Peyer's patch (tissue), 4 donors: ENCODE data around the gene POU2F3.

ENCODE experiments used
- POLR2A ChIP-seq, 2 donors: fragments of 450-650 bp; IDR thresholded peaks; one replicate each; pipeline ENCODE4 v1.5.1; 2017; ENCODE audit warnings: antibody characterized with exemption in 2 of 2, mild to moderate bottlenecking in 2 of 2, moderate library complexity in 2 of 2
- TF ChIP-seq, protein P1 (sequence below), 6 experiments: fragments of 450-650 bp in 4 of 6; fragments of 200-600 bp in 2 of 6; sonication (generic) in 1 of 6; IDR thresholded peaks; one replicate each; pipeline ENCODE4 v1.5.1; 2017 to 2019; ENCODE audit warnings: antibody characterized with exemption in 6 of 6, mild to moderate bottlenecking in 3 of 6, moderate library complexity in 1 of 6

DNA sequence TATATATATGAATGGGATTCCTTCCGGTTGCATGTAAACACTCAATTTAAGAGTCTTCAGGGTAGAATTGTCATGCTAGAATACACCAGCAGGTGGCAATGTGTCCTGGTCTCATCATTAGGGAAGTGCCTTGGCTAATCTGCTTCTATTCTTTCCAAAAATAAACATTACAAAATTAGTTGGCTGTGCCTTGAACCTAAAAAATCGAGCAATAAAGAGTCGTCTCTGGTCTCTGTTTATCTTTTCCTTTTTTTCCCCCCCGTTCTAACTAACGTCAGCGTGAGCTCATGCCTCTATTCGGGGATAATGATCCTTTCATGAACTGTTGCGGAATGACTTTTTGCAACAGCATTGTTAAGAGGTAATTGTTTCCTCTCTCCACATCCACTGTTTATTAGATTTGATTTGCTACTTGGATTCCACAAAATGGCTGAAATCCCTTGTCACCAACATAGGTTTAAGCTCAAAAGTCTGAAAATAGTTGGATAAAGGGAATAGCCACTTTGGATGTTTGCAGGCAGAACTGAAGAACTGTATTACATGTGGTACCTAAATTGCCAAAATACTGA, 95.0 kb downstream of the POU2F3 start:
- TF ChIP-seq, protein P1, sequence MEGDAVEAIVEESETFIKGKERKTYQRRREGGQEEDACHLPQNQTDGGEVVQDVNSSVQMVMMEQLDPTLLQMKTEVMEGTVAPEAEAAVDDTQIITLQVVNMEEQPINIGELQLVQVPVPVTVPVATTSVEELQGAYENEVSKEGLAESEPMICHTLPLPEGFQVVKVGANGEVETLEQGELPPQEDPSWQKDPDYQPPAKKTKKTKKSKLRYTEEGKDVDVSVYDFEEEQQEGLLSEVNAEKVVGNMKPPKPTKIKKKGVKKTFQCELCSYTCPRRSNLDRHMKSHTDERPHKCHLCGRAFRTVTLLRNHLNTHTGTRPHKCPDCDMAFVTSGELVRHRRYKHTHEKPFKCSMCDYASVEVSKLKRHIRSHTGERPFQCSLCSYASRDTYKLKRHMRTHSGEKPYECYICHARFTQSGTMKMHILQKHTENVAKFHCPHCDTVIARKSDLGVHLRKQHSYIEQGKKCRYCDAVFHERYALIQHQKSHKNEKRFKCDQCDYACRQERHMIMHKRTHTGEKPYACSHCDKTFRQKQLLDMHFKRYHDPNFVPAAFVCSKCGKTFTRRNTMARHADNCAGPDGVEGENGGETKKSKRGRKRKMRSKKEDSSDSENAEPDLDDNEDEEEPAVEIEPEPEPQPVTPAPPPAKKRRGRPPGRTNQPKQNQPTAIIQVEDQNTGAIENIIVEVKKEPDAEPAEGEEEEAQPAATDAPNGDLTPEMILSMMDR (IDR thresholded peaks at IDR 0.05): peak; percentile 51 to 79 (median 74)
- TF ChIP-seq POLR2A (IDR thresholded peaks at IDR 0.05): no peak
